Progenitor cell of endocrine pancreas (in vitro differentiated cells): ENCODE measurements around the gene PPP6R3. TPM values are rescaled to one million over a fixed set of nuclear protein-coding genes. Genes with fewer than 3 reads are reported as not detected.

Experiments used
- DNase-seq: peaks from one replicate; pipeline ENCODE4 v3.0.0; 2021; ENCODE audit warnings: low spot score; ENCODE audit not compliant: unreplicated experiment
- H3K27ac Mint-ChIP-seq: 2 replicates; pipeline ENCODE4 v1.8.0; 2021; ENCODE audit warnings: mild to moderate bottlenecking, moderate library complexity, mixed read lengths
- H3K27me3 Mint-ChIP-seq: 2 replicates; pipeline ENCODE4 v1.8.0; 2021; ENCODE audit warnings: mixed read lengths
- H3K36me3 Mint-ChIP-seq: 2 replicates; pipeline ENCODE4 v1.8.0; 2022; ENCODE audit warnings: mixed read lengths; ENCODE audit not compliant: insufficient read depth
- H3K4me1 Mint-ChIP-seq: 2 replicates; pipeline ENCODE4 v1.8.0; 2021; ENCODE audit warnings: low read depth, mixed read lengths
- H3K4me3 Mint-ChIP-seq: 2 replicates; pipeline ENCODE4 v1.8.0; 2021; ENCODE audit warnings: low read depth, mild to moderate bottlenecking, moderate library complexity, mixed read lengths
- H3K9me3 Mint-ChIP-seq: 2 replicates; pipeline ENCODE4 v1.8.0; 2021; ENCODE audit warnings: low read depth, mixed read lengths
- CTCF ChIP-seq: fragments of 200-600 bp; sonication (generic); IDR thresholded peaks from one replicate; pipeline ENCODE4 v1.5.0; 2021; ENCODE audit warnings: antibody characterized with exemption, mild to moderate bottlenecking; ENCODE audit not compliant: unreplicated experiment
- total RNA-seq: library from RNA; stranded (reverse); gene quantifications from 2 replicates; pipeline ENCODE4 v1.2.1, GENCODE V29; 2021

Gene PPP6R3
- total RNA-seq, 1 donor from 2014 or later: 124 TPM

- H3K4me3 Mint-ChIP-seq: no peak overlapping the region
- peaks cover 8% of the 10 kb centered on the region for H3K9me3 Mint-ChIP-seq
- no peak for TF ChIP-seq CTCF
- peaks cover 9% of the 10 kb centered on the region for H3K4me1 Mint-ChIP-seq
- no peak for DNase-seq
- H3K27me3 Mint-ChIP-seq: no peaks in the 10 kb centered on the region
- no peak overlapping the region for H3K27ac Mint-ChIP-seq
- peaks cover 24% of the 10 kb centered on the region for H3K36me3 Mint-ChIP-seq
Measured at GRCh38 chr11:68513930-68514487, 53.5 kb downstream of the PPP6R3 start.

- no peak for DNase-seq
- peaks cover 42% of the 10 kb centered on the region for H3K36me3 Mint-ChIP-seq
- H3K4me1 Mint-ChIP-seq: peaks cover 6% of the 10 kb centered on the region
- no peak for TF ChIP-seq CTCF
- H3K4me3 Mint-ChIP-seq: no peak overlapping the region
- H3K27ac Mint-ChIP-seq: peak overlapping the region; percentile 2
- peaks cover 8% of the 10 kb centered on the region for H3K9me3 Mint-ChIP-seq
- H3K27me3 Mint-ChIP-seq: no peaks in the 10 kb centered on the region
Measured at GRCh38 chr11:68517121-68517741, 56.7 kb downstream of the PPP6R3 start.

GRCh38 chr11:68518191-68518590 is 57.6 kb downstream of the PPP6R3 start:
- peaks cover 45% of the 10 kb centered on the region for H3K36me3 Mint-ChIP-seq
- no peak overlapping the region for H3K4me3 Mint-ChIP-seq
- TF ChIP-seq CTCF: no peak

GRCh38 chr11:68521969-68522652 is 61.6 kb downstream of the PPP6R3 start:
- Mint-ChIP-seq H3K9me3 (no peaks in the 10 kb centered on the region), H3K27me3 (no peaks in the 10 kb centered on the region), H3K27ac (no peak overlapping the region), H3K4me1 (peaks cover 6% of the 10 kb centered on the region), H3K4me3 (no peak overlapping the region), H3K36me3 (peaks cover 35% of the 10 kb centered on the region)
- TF ChIP-seq CTCF: no peak
- no peak for DNase-seq

More at GRCh38 chr11:68518191-68518590, 57.6 kb downstream of the PPP6R3 start:
- no peak overlapping the region for H3K27ac Mint-ChIP-seq
- H3K27me3 Mint-ChIP-seq: no peaks in the 10 kb centered on the region
- no peak for DNase-seq
- H3K9me3 Mint-ChIP-seq: peaks cover 8% of the 10 kb centered on the region
- peaks cover 6% of the 10 kb centered on the region for H3K4me1 Mint-ChIP-seq

GRCh38 chr11:68523033-68523432 is 62.5 kb downstream of the PPP6R3 start:
- no peak for DNase-seq
- H3K27me3 Mint-ChIP-seq: no peaks in the 10 kb centered on the region
- peaks cover 35% of the 10 kb centered on the region for H3K36me3 Mint-ChIP-seq
- H3K4me3 Mint-ChIP-seq: no peak overlapping the region
- TF ChIP-seq CTCF: no peak
- peaks cover 6% of the 10 kb centered on the region for H3K4me1 Mint-ChIP-seq
- H3K27ac Mint-ChIP-seq: no peak overlapping the region
- no peaks in the 10 kb centered on the region for H3K9me3 Mint-ChIP-seq
